Islet precursor cell (in vitro differentiated cells): ENCODE data around the gene HDC.

Source experiments
- DNase-seq: peaks from one replicate; pipeline ENCODE4 v3.0.0-alpha.2; 2018

The HDC gene

GRCh38 chr15:50265620-50266019, at the start of gene HDC:
Gene HDC (minus strand): TSS chr15:50265726. CDS start chr15:50265623, 103 bp downstream.
- DNase-seq, result peak; percentile 62

DNA sequence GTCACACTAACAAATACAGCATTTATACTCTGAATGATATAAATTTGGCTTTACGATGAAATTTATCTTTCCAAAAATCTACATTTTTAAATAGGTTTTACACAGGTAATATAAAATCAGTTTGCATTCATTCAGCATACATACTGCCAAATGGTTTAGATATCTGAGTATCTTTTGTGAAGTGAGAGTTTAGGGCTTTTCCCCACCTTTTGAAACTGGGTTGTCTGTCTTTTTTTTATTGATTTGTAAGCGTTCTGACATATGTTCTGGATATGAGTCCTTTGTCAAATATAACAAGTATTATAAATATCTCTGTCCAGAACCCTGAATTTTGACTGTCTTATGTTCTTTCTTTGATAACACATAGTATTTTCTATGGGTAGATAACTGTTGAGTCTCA, 47.1 kb upstream of the HDC start:
- no peak for DNase-seq

GRCh38 chr15:50307799-50308198, 42.3 kb upstream of the HDC start:
- no peak for DNase-seq

- no peak for DNase-seq
Observed at GRCh38 chr15:50304836-50305235, 39.3 kb upstream of the HDC start.

DNA sequence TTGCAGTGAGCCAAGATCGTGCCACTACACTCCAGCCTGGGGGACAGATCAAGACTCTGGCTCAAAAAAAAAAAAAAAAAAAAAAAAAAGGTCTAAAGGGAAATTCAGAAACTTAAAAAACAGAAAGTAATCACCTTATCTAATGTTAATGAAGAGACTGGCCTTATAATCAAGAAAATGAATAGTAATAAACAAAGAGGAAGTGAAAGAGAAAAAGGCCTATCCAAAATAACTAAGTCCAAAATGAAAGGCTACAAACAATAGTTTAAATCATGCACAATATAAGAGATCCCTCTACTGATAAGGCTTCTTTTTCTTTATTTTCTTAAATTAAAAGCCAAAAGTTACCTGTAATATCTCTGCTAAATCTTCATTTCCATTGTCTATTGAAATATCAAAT, 37.1 kb upstream of the HDC start:
- no peak for DNase-seq

DNA sequence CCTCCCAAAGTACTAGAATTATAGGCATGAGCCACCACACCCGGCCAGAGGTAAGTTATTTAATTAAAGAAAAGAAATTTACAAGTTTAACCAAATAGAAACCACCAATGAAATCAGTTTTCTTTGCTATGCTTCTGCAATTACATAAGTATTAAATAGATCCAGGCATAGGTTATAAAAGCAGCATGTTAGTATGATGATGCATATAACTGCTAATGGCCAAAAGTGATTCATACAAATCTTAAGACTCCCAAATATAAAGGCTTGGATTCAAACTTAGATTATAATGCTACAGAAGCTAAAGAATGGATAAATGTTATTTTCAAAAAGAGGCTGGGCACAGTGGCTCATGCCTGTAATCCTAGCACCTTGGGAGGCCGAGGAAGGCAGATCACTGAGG, 32.8 kb upstream of the HDC start:
- no peak for DNase-seq

DNA sequence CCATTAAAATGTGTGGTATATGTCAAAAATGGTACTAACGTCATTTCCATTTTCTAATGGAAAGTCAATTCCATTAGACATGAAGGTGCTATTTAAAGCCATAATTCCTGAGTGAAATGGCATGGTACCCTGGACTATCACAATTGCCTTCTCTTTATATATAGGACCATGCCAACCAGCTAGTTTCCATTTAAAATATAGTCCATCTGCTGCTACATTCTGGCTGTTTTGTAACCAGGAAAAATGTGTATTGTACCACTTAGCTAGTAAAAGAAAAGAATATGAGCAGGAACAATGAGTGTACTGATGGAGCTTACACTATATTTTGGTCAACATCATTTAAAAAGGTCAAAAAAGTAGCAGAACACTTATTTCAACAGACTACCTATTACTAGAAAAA, 30.4 kb upstream of the HDC start:
- no peak for DNase-seq

DNA sequence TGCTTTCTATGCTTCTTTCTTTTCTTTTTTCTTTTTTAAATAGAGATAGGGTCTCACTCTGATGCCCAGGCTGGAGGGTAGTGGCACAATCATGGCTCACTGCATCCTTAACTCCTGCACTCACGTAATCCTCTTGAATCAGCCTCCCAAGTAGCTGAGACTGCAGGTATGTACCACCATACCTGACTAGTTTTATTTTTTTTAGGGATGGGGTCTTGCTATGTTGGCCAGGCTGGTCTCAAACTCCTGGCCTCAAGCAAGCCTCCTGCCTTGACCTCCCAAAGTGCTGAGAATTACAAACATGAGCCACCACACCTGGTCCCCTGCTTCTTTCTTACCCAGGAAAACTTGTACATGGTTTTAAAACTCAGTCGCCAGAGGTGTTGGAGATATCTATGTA, 24.2 kb upstream of the HDC start:
- no peak for DNase-seq

GRCh38 chr15:50287324-50288116, 22.0 kb upstream of the HDC start:
- DNase-seq, result no peak

DNA sequence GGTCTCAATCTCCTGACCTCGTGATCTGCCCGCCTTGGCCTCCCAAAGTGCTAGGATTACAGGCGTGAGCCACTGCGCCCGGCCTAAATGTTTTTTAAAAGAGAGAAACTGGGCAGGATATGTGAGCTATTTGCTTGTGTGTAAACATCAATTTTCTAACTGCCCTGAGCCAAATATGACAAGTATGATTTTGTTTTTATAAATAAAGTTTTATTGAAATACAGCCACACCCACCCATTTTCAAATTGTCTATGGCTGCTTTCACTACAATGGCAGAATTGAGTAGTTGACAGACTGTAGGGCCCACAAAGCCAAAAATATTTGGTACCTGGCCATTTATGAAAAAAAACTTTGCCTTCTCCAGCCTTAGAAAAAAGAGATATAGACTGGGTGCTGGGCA, 15.9 kb upstream of the HDC start:
- DNase-seq, result no peak

DNA sequence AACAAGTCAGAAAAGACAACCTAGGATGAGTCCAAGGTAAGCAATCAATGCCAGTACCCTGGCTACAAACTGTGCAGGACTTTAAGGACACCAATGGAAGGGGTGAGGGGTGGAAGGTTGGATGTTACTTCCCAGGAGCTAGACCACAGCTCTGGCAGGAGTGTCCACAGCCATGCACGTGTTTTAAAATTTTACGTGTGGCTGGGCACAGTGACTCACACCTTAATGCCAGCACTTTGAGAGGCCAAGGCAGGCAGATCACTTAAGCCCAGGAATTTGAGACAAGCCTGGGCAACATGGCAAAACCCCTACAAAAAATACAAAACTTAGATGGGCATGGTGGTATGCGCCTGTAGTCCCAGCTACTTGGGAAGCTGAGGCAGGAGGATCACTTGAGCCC, 14.7 kb upstream of the HDC start:
- DNase-seq, result no peak

- DNase-seq, result no peak
Observed at GRCh38 chr15:50278496-50278895, 13.0 kb upstream of the HDC start.

- DNase-seq, result no peak
Observed at GRCh38 chr15:50277370-50277769, 11.8 kb upstream of the HDC start.

- DNase-seq, result no peak
Observed at GRCh38 chr15:50275908-50276307, 10.4 kb upstream of the HDC start.

- no peak for DNase-seq
Observed at GRCh38 chr15:50275091-50275490, 9.6 kb upstream of the HDC start.

DNA sequence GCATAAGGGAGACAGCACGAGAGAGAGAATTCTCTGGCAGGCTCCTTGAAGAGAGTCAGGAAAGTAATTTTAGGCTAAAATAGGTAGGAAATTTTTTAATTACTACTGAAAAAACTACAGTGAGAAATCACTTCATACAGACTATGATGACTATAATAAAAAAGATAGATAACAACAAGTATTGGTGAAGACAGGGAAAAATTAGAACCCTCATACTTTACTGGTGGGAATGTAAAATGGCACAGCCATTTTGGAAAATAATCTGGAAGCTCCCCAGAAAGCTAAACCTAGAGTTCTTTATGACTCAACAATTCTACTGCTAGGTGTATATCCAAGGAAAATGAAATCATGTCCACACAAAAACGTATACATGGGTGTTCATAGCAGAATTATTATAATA, 2.1 kb upstream of the HDC start:
- DNase-seq, result no peak

GRCh38 chr15:50262533-50262932, 3.0 kb downstream of the HDC start:
- DNase-seq, result no peak

- DNase-seq, result peak; percentile 49
Observed at GRCh38 chr15:50261981-50262380, 3.5 kb downstream of the HDC start.

- no peak for DNase-seq
Observed at GRCh38 chr15:50260969-50261496, 4.5 kb downstream of the HDC start.

GRCh38 chr15:50259276-50259675, 6.2 kb downstream of the HDC start:
- DNase-seq, result peak; percentile 18

DNA sequence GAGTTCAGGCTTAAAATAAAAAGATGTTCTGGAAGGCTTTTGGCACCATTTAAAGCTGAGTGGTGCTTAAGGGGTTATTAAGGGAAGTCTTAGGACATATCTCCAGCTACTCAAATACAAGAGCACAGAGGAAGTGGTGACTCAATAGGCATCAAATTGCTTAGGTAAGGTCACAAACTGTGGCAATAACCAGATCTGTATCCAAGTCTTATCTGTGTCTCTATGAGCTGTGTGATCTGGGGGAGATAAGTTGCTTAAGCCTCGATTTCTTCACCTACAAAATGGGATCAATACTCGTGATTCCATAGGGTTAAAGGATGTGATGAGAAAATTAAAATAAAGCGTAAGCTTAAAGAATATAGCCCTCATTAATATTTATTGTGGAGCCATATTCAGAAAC, 7.6 kb downstream of the HDC start:
- no peak for DNase-seq

DNA sequence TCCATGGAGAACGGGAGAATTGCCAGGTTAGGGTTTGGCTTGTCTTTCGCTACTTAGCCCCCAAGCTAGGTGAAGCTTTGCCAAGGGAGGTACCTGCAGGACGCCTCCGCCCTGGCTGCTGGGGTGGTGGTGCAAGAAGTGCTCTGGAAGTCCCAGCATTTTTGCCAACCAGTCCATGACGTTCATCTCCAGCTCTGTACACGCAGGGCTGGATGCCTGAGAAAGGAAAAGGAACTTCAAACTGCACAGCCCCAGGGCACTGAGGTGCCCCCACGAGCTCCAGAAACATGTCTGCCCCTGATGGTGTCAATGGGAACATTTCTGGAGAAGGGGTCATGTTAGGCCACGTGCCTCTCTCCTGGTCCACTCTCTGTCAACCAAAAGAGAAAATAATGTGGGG, 8.2 kb downstream of the HDC start:
- peak; percentile 33 for DNase-seq

DNA sequence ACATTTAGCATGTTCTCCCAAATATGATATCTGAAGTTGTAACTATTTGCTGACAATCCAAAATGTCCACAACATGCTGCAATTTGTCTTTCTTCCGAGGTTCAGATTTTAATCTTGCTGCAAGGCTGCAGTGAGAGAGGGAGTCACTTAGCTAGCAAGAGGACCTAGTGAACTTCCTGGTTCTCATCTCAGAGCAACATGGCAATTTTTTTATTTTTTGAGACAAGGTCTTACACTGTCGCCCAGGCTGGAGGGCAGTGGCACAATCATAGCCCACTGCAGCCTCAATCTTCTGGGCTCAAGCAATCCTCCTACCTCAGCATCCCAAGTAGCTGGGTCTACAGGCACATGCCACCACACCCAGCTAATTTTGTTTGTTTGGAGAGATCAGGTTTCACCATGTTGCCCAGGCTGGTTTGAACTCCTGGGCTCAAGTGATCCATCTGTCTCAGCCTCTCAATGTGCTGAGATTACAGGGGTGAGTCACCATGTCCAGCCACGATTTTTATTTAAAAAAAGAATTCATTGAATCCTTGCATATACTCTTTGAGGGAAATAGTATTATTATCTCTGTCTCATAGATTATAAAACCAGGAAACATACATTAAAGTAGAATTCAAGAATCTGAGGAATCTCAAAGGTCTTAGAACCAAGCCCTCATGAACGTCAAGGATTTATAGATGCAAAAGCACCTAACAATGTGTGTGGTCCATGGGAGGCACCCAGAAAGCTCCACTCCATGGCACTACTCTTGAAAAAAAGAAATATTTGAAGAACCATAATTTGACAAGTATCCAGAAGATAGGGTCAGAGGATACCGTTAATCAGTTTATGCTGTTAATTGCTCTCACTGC, 9.1 kb downstream of the HDC start:
- DNase-seq, result peak; percentile 57

GRCh38 chr15:50252556-50252955, 13.0 kb downstream of the HDC start:
- peak; percentile 15 for DNase-seq
